SK-N-SH treated with all-trans-retinoic acid at 6 μM for 48 hours (cell line): Measurements from ENCODE around the gene CCDC34.

Experiments
- ATAC-seq: fragments of 200-7000 bp; cut with Tn5 transposase; 3 replicates; pipeline ENCODE4 v1.9.1; 2020; ENCODE audit warnings: mild to moderate bottlenecking, moderate library complexity
- ARNTL ChIP-seq: fragments of 450-650 bp; formaldehyde crosslinking; IDR thresholded peaks from 2 replicates; pipeline ENCODE4 v1.5.0; 2020; ENCODE audit warnings: low read depth, mild to moderate bottlenecking, moderate library complexity, borderline replicate concordance
- BACH2 ChIP-seq: fragments of 250-450 bp; sonication (Bioruptor Pico); IDR thresholded peaks from 2 replicates; pipeline ENCODE4 v1.9.0; 2021; ENCODE audit warnings: mild to moderate bottlenecking, borderline replicate concordance
- CSDC2 ChIP-seq: fragments of 250-450 bp; sonication (Bioruptor Pico); IDR thresholded peaks from 2 replicates; pipeline ENCODE4 v1.5.0; 2020; ENCODE audit warnings: mild to moderate bottlenecking, moderate library complexity
- CSRNP3 ChIP-seq: fragments of 250-450 bp; sonication (Bioruptor Pico); IDR thresholded peaks from 2 replicates; pipeline ENCODE4 v1.5.1; 2021; ENCODE audit warnings: mild to moderate bottlenecking, moderate library complexity
- ESRRG ChIP-seq: fragments of 250-450 bp; sonication (Bioruptor Pico); IDR thresholded peaks from 2 replicates; pipeline ENCODE4 v1.6.1; 2021; ENCODE audit warnings: mild to moderate bottlenecking
- GLIS3 ChIP-seq: fragments of 250-450 bp; sonication (Bioruptor Pico); IDR thresholded peaks from 2 replicates; pipeline ENCODE4 v1.5.0; 2020; ENCODE audit warnings: mild to moderate bottlenecking, moderate library complexity
- ISL1 ChIP-seq: fragments of 250-450 bp; sonication (Bioruptor Pico); IDR thresholded peaks from 2 replicates; pipeline ENCODE4 v2.1.2; 2022; ENCODE audit warnings: mild to moderate bottlenecking, moderate library complexity
- OSR1 ChIP-seq: fragments of 250-450 bp; sonication (Bioruptor Pico); IDR thresholded peaks from 2 replicates; pipeline ENCODE4 v1.8.0; 2022; ENCODE audit warnings: moderate library complexity, mild to moderate bottlenecking, inconsistent platforms
- PPARA ChIP-seq: fragments of 250-450 bp; sonication (Bioruptor Pico); IDR thresholded peaks from 2 replicates; pipeline ENCODE4 v1.5.0; 2020; ENCODE audit warnings: mild to moderate bottlenecking, borderline replicate concordance
- RARB ChIP-seq: fragments of 250-450 bp; sonication (Bioruptor Pico); IDR thresholded peaks from 2 replicates; pipeline ENCODE4 v1.8.0; 2021; ENCODE audit warnings: mild to moderate bottlenecking, moderate library complexity
- SNAI2 ChIP-seq: fragments of 250-450 bp; sonication (Bioruptor Pico); IDR thresholded peaks from 2 replicates; pipeline ENCODE4 v1.5.0; 2020; ENCODE audit warnings: mild to moderate bottlenecking, moderate library complexity
- TCF4 ChIP-seq: fragments of 250-450 bp; sonication (Bioruptor Pico); IDR thresholded peaks from 2 replicates; pipeline ENCODE4 v1.8.0; 2021; ENCODE audit warnings: mild to moderate bottlenecking, moderate library complexity, borderline replicate concordance
- TOX ChIP-seq: fragments of 250-450 bp; sonication (Bioruptor Pico); IDR thresholded peaks from 2 replicates; pipeline ENCODE4 v1.8.0; 2021; ENCODE audit warnings: mild to moderate bottlenecking, moderate library complexity, borderline replicate concordance
- TSHZ2 ChIP-seq: fragments of 250-450 bp; sonication (Bioruptor Pico); IDR thresholded peaks from 2 replicates; pipeline ENCODE4 v1.5.0; 2020; ENCODE audit warnings: mild to moderate bottlenecking, moderate library complexity
- ZC3H10 ChIP-seq: fragments of 250-450 bp; sonication (Bioruptor Pico); IDR thresholded peaks from 2 replicates; pipeline ENCODE4 v1.5.1; 2021; ENCODE audit warnings: mild to moderate bottlenecking, moderate library complexity
- ZFP3 ChIP-seq: fragments of 250-450 bp; sonication (Bioruptor Pico); IDR thresholded peaks from 2 replicates; pipeline ENCODE4 v1.5.0; 2020; ENCODE audit warnings: mild to moderate bottlenecking, moderate library complexity
- ZFP30 ChIP-seq: fragments of 450-650 bp; formaldehyde crosslinking; IDR thresholded peaks from 2 replicates; pipeline ENCODE4 v1.5.0; 2022; ENCODE audit warnings: mild to moderate bottlenecking, moderate library complexity
- ZNF565 ChIP-seq: fragments of 450-650 bp; formaldehyde crosslinking; conservative IDR thresholded peaks from 2 replicates; pipeline ENCODE4 v1.5.0; 2020; ENCODE audit warnings: low read depth, mild to moderate bottlenecking, moderate library complexity
- ZNF70 ChIP-seq: fragments of 450-650 bp; formaldehyde crosslinking; IDR thresholded peaks from 2 replicates; pipeline ENCODE4 v1.5.0; 2020; ENCODE audit warnings: mild to moderate bottlenecking, moderate library complexity
- ZNF8 ChIP-seq: fragments of 450-650 bp; formaldehyde crosslinking; IDR thresholded peaks from 2 replicates; pipeline ENCODE4 v1.5.0; 2020; ENCODE audit warnings: mild to moderate bottlenecking, moderate library complexity
- TF ChIP-seq, protein P1 (sequence below): fragments of 250-450 bp; sonication (Bioruptor Pico); IDR thresholded peaks from 2 replicates; pipeline ENCODE4 v1.5.1; 2020; ENCODE audit warnings: low read depth, mild to moderate bottlenecking, moderate library complexity
- TF ChIP-seq, protein P2 (sequence below): fragments of 250-450 bp; sonication (Bioruptor Pico); IDR thresholded peaks from 2 replicates; pipeline ENCODE4 v1.8.0; 2021; ENCODE audit warnings: low read depth, mild to moderate bottlenecking, moderate library complexity, borderline replicate concordance

Gene CCDC34

GRCh38 chr11:27404427-27404826 lies 41.4 kb upstream of the CCDC34 start:
- TF ChIP-seq ZNF8 (CRISPR knock-in tag) (no peak), ARNTL (no peak), ISL1 (CRISPR knock-in tag) (no peak), BACH2 (CRISPR knock-in tag) (no peak)
- ATAC-seq = no peak

GRCh38 chr11:27403195-27403594 lies 40.2 kb upstream of the CCDC34 start:
- ATAC-seq = no peak
- no peak for TF ChIP-seq ARNTL
- TF ChIP-seq, protein P1, sequence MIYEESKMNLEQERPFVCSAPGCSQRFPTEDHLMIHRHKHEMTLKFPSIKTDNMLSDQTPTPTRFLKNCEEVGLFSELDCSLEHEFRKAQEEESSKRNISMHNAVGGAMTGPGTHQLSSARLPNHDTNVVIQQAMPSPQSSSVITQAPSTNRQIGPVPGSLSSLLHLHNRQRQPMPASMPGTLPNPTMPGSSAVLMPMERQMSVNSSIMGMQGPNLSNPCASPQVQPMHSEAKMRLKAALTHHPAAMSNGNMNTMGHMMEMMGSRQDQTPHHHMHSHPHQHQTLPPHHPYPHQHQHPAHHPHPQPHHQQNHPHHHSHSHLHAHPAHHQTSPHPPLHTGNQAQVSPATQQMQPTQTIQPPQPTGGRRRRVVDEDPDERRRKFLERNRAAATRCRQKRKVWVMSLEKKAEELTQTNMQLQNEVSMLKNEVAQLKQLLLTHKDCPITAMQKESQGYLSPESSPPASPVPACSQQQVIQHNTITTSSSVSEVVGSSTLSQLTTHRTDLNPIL (CRISPR knock-in tag) = no peak
- no peak for TF ChIP-seq ZFP30 (CRISPR knock-in tag)
- no peak for TF ChIP-seq ISL1 (CRISPR knock-in tag)
- TF ChIP-seq ZC3H10 (CRISPR knock-in tag) = no peak

DNA sequence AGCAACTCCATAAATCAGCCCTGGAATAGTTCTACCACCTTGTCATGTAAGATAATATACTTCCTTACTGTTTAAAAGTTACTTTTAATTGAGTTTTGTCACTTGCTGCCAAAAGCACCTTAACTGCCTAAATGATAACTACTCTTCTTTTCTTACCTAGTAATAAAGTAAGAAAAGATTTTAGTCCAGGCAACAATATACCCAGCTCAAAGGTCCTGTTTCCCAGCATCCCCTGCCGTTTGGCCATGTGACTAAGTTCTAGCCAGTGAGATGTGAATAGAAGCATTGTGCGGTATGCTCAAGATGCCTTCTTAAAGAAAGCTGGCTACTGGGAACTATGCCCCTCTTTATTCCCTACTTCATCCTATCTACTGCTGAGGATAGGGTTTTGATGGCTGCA lies 39.4 kb upstream of the CCDC34 start:
- ATAC-seq = no peak
- TF ChIP-seq ZFP30 (CRISPR knock-in tag) (no peak), TSHZ2 (CRISPR knock-in tag) (no peak), RARB (CRISPR knock-in tag) (no peak), BACH2 (CRISPR knock-in tag) (no peak), TOX (CRISPR knock-in tag) (no peak), ZNF8 (CRISPR knock-in tag) (no peak), ZNF70 (CRISPR knock-in tag) (no peak), CSDC2 (CRISPR knock-in tag) (no peak), ZNF565 (no peak)
- TF ChIP-seq, protein P1 (CRISPR knock-in tag) = no peak

DNA sequence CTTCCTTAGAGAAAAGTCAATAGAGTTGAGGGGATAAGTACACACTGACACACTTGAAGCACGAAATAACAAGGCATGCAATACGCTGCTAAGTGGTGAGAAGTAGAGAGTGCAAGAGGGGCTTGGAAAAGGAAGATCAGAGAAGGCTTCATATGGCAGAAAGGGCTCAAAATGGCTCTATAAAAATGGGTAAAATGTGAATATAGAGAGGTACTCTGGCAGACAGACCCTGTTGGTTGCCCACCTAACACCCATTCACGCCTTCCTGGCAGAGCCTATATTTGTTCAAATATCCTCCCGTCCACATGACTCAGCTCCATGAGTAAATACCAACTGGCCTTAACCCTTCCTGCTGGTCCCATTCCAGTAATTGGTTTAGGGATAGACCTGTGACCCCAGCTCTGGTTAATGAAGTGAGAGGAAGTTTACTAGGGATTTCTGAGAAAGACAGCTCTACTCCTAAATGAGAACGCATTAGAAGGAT lies 38.9 kb upstream of the CCDC34 start:
- no peak for ATAC-seq
- no peak for TF ChIP-seq ISL1 (CRISPR knock-in tag)
- no peak for TF ChIP-seq ZNF70 (CRISPR knock-in tag)
- TF ChIP-seq ZFP30 (CRISPR knock-in tag) = no peak
- TF ChIP-seq, all 23 proteins: peak for 0

DNA sequence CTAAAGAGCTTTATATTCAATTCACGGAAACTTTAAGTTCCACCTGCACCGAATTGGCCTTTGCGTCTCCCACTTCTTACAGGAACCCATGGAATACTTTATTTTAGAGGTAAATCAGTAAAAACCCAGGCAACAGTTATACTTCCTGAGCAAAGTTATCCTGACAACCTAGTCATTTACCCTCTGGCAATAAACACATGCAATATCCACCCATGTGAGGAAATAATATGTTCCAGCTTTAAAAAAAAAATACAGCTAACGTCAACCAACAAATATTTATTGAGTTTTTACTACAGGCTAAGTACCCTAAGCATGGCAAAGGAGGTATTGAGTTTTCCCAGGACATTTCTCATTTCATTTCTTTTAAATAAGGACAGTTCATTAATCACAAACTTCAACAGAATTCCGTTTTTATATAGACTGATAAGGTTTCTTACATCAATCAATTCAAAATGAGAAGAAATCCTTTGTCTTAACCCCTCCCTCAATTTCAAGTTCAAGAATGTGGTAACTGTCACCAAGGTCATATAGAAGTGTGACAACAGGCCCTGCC lies 38.3 kb upstream of the CCDC34 start:
- TF ChIP-seq TCF4 (CRISPR knock-in tag) (no peak), TOX (CRISPR knock-in tag) (no peak), OSR1 (CRISPR knock-in tag) (no peak), PPARA (CRISPR knock-in tag) (no peak), ESRRG (CRISPR knock-in tag) (no peak), RARB (CRISPR knock-in tag) (no peak), ZFP30 (CRISPR knock-in tag) (no peak), ZFP3 (CRISPR knock-in tag) (no peak), CSRNP3 (CRISPR knock-in tag) (no peak), BACH2 (CRISPR knock-in tag) (no peak), ZNF565 (no peak), ARNTL (no peak), ZC3H10 (CRISPR knock-in tag) (no peak), SNAI2 (no peak), ZNF8 (CRISPR knock-in tag) (no peak), GLIS3 (CRISPR knock-in tag) (no peak), ISL1 (CRISPR knock-in tag) (no peak)
- TF ChIP-seq, protein P1 (CRISPR knock-in tag) = no peak
- TF ChIP-seq, protein P2, sequence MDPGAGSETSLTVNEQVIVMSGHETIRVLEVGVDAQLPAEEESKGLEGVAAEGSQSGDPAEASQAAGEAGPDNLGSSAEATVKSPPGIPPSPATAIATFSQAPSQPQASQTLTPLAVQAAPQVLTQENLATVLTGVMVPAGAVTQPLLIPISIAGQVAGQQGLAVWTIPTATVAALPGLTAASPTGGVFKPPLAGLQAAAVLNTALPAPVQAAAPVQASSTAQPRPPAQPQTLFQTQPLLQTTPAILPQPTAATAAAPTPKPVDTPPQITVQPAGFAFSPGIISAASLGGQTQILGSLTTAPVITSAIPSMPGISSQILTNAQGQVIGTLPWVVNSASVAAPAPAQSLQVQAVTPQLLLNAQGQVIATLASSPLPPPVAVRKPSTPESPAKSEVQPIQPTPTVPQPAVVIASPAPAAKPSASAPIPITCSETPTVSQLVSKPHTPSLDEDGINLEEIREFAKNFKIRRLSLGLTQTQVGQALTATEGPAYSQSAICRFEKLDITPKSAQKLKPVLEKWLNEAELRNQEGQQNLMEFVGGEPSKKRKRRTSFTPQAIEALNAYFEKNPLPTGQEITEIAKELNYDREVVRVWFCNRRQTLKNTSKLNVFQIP = no peak
- no peak for ATAC-seq
